Measurements from ENCODE around the gene RASGRF1. TPM values are rescaled to one million over a fixed set of nuclear protein-coding genes. Genes with fewer than 3 reads are reported as not detected.

Gene RASGRF1
- polyA plus RNA-seq, 1 donor from 2014 or later, result 11.0 TPM

DNA sequence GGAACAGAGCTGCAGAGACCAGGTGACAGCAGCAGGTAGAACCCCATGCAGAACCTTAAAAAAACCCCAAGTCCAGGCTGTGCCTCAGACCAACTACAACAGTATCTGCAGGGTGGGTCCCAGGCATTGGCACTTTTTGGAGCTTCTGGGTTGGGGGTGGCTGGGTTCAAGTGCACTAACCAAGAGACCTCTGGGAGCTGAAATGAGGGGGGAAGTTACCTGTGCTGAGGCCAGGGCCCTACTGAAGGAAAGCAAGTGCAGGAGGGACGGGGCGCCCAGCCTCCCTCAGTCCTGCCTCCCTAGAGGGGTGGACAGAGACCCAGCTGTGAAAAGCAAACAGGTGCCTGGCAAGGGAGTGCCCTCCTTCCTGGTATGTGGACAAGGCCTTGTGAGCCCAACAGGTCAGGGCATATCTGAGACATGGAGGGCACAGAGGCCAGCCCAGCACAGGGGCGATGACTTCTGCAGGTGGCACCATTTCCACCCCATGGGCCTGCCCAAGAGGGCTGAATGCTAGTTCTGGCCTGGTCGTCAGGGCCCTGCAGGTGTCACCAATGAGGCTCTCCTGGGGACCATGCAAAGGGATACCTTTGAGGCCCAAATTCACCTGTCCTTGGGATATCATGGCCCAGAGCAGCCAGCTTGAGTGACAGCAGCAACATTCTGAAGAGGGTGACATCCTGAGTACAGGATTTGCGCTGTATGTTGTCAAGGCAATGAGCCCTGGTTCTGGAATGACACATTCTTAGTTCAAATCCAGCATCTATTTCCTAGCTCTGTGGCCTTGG, 164.4 kb downstream of the RASGRF1 start:
- no peaks in the 10 kb centered on the region for H3K79me2 ChIP-seq (replicated peaks; ENCODE audit: insufficient read depth, low read length)
- H3F3A ChIP-seq (ENCODE audit: insufficient read depth, low read length, poor library complexity, severe bottlenecking), result no peaks in the 10 kb centered on the region
- no peaks in the 10 kb centered on the region for H3K9me2 ChIP-seq (ENCODE audit: insufficient read depth, low read length)
- H3K4me3 ChIP-seq (ENCODE audit: low read length), result no peak overlapping the region
- H3K27ac ChIP-seq (ENCODE audit: low read length), result no peak overlapping the region
- TF ChIP-seq MXI1 (conservative IDR thresholded peaks at IDR 0.05; ENCODE audit: poor library complexity, severe bottlenecking) (no peak), POLR2AphosphoS5 (IDR thresholded peaks at IDR 0.05) (no peak), TAF1 (IDR thresholded peaks at IDR 0.05; ENCODE audit: low read depth) (no peak), EP300 (conservative IDR thresholded peaks at IDR 0.05; ENCODE audit: poor library complexity, severe bottlenecking) (no peak), SMC3 (conservative IDR thresholded peaks at IDR 0.05; ENCODE audit: poor library complexity) (no peak), RAD21 (conservative IDR thresholded peaks at IDR 0.05) (no peak), EZH2 (IDR thresholded peaks at IDR 0.05; ENCODE audit: borderline replicate concordance, insufficient read depth, low read length, poor library complexity, severe bottlenecking) (no peak)
- TF ChIP-seq, protein P1, sequence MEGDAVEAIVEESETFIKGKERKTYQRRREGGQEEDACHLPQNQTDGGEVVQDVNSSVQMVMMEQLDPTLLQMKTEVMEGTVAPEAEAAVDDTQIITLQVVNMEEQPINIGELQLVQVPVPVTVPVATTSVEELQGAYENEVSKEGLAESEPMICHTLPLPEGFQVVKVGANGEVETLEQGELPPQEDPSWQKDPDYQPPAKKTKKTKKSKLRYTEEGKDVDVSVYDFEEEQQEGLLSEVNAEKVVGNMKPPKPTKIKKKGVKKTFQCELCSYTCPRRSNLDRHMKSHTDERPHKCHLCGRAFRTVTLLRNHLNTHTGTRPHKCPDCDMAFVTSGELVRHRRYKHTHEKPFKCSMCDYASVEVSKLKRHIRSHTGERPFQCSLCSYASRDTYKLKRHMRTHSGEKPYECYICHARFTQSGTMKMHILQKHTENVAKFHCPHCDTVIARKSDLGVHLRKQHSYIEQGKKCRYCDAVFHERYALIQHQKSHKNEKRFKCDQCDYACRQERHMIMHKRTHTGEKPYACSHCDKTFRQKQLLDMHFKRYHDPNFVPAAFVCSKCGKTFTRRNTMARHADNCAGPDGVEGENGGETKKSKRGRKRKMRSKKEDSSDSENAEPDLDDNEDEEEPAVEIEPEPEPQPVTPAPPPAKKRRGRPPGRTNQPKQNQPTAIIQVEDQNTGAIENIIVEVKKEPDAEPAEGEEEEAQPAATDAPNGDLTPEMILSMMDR (IDR thresholded peaks at IDR 0.05; ENCODE audit: poor library complexity, severe bottlenecking), result no peak
- TF ChIP-seq, protein P2, sequence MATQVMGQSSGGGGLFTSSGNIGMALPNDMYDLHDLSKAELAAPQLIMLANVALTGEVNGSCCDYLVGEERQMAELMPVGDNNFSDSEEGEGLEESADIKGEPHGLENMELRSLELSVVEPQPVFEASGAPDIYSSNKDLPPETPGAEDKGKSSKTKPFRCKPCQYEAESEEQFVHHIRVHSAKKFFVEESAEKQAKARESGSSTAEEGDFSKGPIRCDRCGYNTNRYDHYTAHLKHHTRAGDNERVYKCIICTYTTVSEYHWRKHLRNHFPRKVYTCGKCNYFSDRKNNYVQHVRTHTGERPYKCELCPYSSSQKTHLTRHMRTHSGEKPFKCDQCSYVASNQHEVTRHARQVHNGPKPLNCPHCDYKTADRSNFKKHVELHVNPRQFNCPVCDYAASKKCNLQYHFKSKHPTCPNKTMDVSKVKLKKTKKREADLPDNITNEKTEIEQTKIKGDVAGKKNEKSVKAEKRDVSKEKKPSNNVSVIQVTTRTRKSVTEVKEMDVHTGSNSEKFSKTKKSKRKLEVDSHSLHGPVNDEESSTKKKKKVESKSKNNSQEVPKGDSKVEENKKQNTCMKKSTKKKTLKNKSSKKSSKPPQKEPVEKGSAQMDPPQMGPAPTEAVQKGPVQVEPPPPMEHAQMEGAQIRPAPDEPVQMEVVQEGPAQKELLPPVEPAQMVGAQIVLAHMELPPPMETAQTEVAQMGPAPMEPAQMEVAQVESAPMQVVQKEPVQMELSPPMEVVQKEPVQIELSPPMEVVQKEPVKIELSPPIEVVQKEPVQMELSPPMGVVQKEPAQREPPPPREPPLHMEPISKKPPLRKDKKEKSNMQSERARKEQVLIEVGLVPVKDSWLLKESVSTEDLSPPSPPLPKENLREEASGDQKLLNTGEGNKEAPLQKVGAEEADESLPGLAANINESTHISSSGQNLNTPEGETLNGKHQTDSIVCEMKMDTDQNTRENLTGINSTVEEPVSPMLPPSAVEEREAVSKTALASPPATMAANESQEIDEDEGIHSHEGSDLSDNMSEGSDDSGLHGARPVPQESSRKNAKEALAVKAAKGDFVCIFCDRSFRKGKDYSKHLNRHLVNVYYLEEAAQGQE (IDR thresholded peaks at IDR 0.05; ENCODE audit: borderline replicate concordance), result no peak
- H4K20me1 ChIP-seq (ENCODE audit: insufficient read depth), result no peaks in the 10 kb centered on the region
- no peak overlapping the region for H2AFZ ChIP-seq (ENCODE audit: low read depth, low read length)
- H3K9me3 ChIP-seq (ENCODE audit: low read length), result no peaks in the 10 kb centered on the region
- H3K9ac ChIP-seq (ENCODE audit: low read length), result no peak overlapping the region
- no peaks in the 10 kb centered on the region for H3K36me3 ChIP-seq (ENCODE audit: insufficient read depth, low read length)
- no peaks in the 10 kb centered on the region for H3K27me3 ChIP-seq (ENCODE audit: insufficient read depth, low read depth, low read length)
- H3K4me2 ChIP-seq (ENCODE audit: low read length), result no peak overlapping the region

DNA sequence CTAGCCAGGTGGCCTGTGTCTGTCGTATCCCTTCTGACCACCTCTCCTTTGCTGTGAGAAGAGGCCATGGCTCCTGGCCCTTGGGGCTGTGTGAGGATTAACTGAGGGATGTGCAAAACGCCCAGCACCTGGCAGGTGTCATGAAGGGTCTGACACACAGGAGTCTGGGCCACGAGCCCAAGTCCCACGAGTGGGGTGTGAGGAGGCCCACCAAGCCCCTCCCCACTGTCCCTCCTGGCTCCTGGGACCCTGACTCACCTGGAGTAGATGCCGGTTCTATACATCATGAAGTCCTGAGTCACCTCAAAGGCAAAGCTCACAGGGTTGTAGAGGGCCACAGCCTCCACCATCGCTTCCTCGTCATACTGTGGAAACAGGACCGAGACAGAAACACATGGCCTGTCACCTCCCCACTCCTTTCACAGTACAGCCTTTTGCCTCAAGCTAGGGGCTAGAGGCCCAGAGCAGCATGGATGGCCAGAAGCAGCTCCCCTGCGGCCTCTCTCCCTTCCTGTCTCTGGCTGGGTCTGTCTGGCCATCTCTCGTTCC, 165.4 kb downstream of the RASGRF1 start:
- Histone ChIP-seq H3K9me3 (ENCODE audit: low read length) (no peaks in the 10 kb centered on the region), H3K9ac (ENCODE audit: low read length) (no peak overlapping the region), H2AFZ (ENCODE audit: low read depth, low read length) (no peak overlapping the region), H3K27ac (ENCODE audit: low read length) (no peak overlapping the region), H3K79me2 (replicated peaks; ENCODE audit: insufficient read depth, low read length) (no peaks in the 10 kb centered on the region), H3F3A (ENCODE audit: insufficient read depth, low read length, poor library complexity, severe bottlenecking) (no peaks in the 10 kb centered on the region), H3K4me2 (ENCODE audit: low read length) (no peak overlapping the region), H3K9me2 (ENCODE audit: insufficient read depth, low read length) (no peaks in the 10 kb centered on the region), H3K4me3 (ENCODE audit: low read length) (no peak overlapping the region), H4K20me1 (ENCODE audit: insufficient read depth) (no peaks in the 10 kb centered on the region), H3K27me3 (ENCODE audit: insufficient read depth, low read depth, low read length) (no peaks in the 10 kb centered on the region), H3K36me3 (ENCODE audit: insufficient read depth, low read length) (no peaks in the 10 kb centered on the region)
- TF ChIP-seq EP300 (conservative IDR thresholded peaks at IDR 0.05; ENCODE audit: poor library complexity, severe bottlenecking) (no peak), RAD21 (conservative IDR thresholded peaks at IDR 0.05) (no peak), MXI1 (conservative IDR thresholded peaks at IDR 0.05; ENCODE audit: poor library complexity, severe bottlenecking) (no peak)
- TF ChIP-seq, protein P1 (IDR thresholded peaks at IDR 0.05; ENCODE audit: poor library complexity, severe bottlenecking), result no peak
- TF ChIP-seq, protein P2 (IDR thresholded peaks at IDR 0.05; ENCODE audit: borderline replicate concordance), result no peak

Data from neural cell (in vitro differentiated cells).